ENCODE data around the gene ENDOD1. TPM values are rescaled to one million over a fixed set of nuclear protein-coding genes. Genes with fewer than 3 reads are reported as not detected.
"Not testable (repeated sequence)": the region's sequence is repeated elsewhere in the genome, so short reads cannot be mapped to it uniquely, and the experiment has no call there.

Gene ENDOD1
- total RNA-seq, 2 experiments from 2014 or later = 3.8 to 4.4 TPM

GRCh38 chr11:95135880-95136279 lies 46.2 kb downstream of the ENDOD1 start:
- DNase-seq (no peak), ATAC-seq (ENCODE audit: poor library complexity) (no peak)
- no peaks in the 10 kb centered on the region for H3K4me1 ChIP-seq (ENCODE audit: insufficient read depth, low read length)
- Mint-ChIP-seq H3K4me3 (no peak overlapping the region), H3K27ac (no peak overlapping the region), H3K27me3 (no peaks in the 10 kb centered on the region), H3K9me3 (peaks cover 3% of the 10 kb centered on the region), H3K36me3 (ENCODE audit: low read depth) (no peaks in the 10 kb centered on the region), H3K4me1 (ENCODE audit: low read depth) (no peaks in the 10 kb centered on the region)
- H3K36me3 ChIP-seq (ENCODE audit: insufficient read depth, low read length) = no peaks in the 10 kb centered on the region
- no peaks in the 10 kb centered on the region for H3K9me3 ChIP-seq (ENCODE audit: control insufficient read depth in 1 of 2, insufficient read depth in 1 of 2, low read length in 2 of 2)
- POLR2A ChIA-PET = no interaction called here
- TF ChIP-seq CTCF (IDR thresholded peaks at IDR 0.05) = no peak
- CTCF ChIA-PET = interaction anchor here (0.6 kb wide), 1 partner anchor 218 kb away, joined by 4 read pairs; no protein-coding TSS in a partner anchor
- H3K27me3 ChIP-seq (ENCODE audit: control insufficient read depth in 1 of 2, insufficient read depth in 2 of 2, low read length in 2 of 2) = no peaks in the 10 kb centered on the region
- no peak overlapping the region for H3K27ac ChIP-seq (ENCODE audit: low read depth in 1 of 2, low read length in 2 of 2)
- no peak overlapping the region for H3K4me3 ChIP-seq (ENCODE audit: low read length)
- intact Hi-C loops (cut with DNase I, micrococcal nuclease) = no loop called here

GRCh38 chr11:95136747-95137146 lies 47.1 kb downstream of the ENDOD1 start:
- intact Hi-C loops (cut with DNase I, micrococcal nuclease); H3K27me3 Mint-ChIP-seq; DNase-seq; H3K27ac ChIP-seq (ENCODE audit: low read depth in 1 of 2, low read length in 2 of 2); H3K36me3 Mint-ChIP-seq (ENCODE audit: low read depth); H3K36me3 ChIP-seq (ENCODE audit: insufficient read depth, low read length); H3K4me3 Mint-ChIP-seq; H3K27me3 ChIP-seq (ENCODE audit: control insufficient read depth in 1 of 2, insufficient read depth in 2 of 2, low read length in 2 of 2); ATAC-seq (ENCODE audit: poor library complexity); H3K4me3 ChIP-seq (ENCODE audit: low read length); H3K9me3 Mint-ChIP-seq; H3K4me1 Mint-ChIP-seq (ENCODE audit: low read depth); H3K4me1 ChIP-seq (ENCODE audit: insufficient read depth, low read length); H3K27ac Mint-ChIP-seq; H3K9me3 ChIP-seq (ENCODE audit: control insufficient read depth in 1 of 2, insufficient read depth in 1 of 2, low read length in 2 of 2): not testable (repeated sequence)
- POLR2A ChIA-PET = interaction anchor here (2.2 kb wide), 1 partner anchor 70 kb away, joined by 6 read pairs; the partner anchor contains the start of gene SRSF8
- CTCF ChIA-PET = interaction anchor here (1.2 to 1.4 kb wide), 2 partner anchors 44 to 569 kb away, joined by 3 to 4 read pairs; no protein-coding TSS in a partner anchor

- Histone ChIP-seq H3K4me3 (ENCODE audit: low read length) (no peak overlapping the region), H3K27ac (ENCODE audit: low read depth in 1 of 2, low read length in 2 of 2) (no peak overlapping the region), H3K9me3 (ENCODE audit: control insufficient read depth in 1 of 2, insufficient read depth in 1 of 2, low read length in 2 of 2) (no peaks in the 10 kb centered on the region), H3K4me1 (ENCODE audit: insufficient read depth, low read length) (no peaks in the 10 kb centered on the region), H3K27me3 (ENCODE audit: control insufficient read depth in 1 of 2, insufficient read depth in 2 of 2, low read length in 2 of 2) (no peaks in the 10 kb centered on the region), H3K36me3 (ENCODE audit: insufficient read depth, low read length) (no peaks in the 10 kb centered on the region)
- H3K9me3 Mint-ChIP-seq = peaks cover 3% of the 10 kb centered on the region
- TF ChIP-seq CTCF (IDR thresholded peaks at IDR 0.05) = no peak
- H3K27ac Mint-ChIP-seq = no peak overlapping the region
- H3K4me3 Mint-ChIP-seq = no peak overlapping the region
- H3K4me1 Mint-ChIP-seq (ENCODE audit: low read depth) = no peaks in the 10 kb centered on the region
- ChIA-PET POLR2A (interaction anchor here (0.7 to 2.2 kb wide), 3 partner anchors 13 to 70 kb away, joined by 3 to 6 read pairs (median 4); partner anchors contain the start of gene SRSF8), CTCF (interaction anchor here (1.2 to 1.4 kb wide), 2 partner anchors 44 to 568 kb away, joined by 3 to 4 read pairs; no protein-coding TSS in a partner anchor)
- ATAC-seq (ENCODE audit: poor library complexity) = no peak
- H3K27me3 Mint-ChIP-seq = no peaks in the 10 kb centered on the region
- DNase-seq = no peak
- intact Hi-C loops (cut with DNase I, micrococcal nuclease) = no loop called here
- no peaks in the 10 kb centered on the region for H3K36me3 Mint-ChIP-seq (ENCODE audit: low read depth)
These were observed 47.7 kb downstream of the ENDOD1 start for GRCh38 chr11:95137299-95137698.

- Mint-ChIP-seq H3K4me1 (ENCODE audit: low read depth) (no peaks in the 10 kb centered on the region), H3K27ac (no peak overlapping the region), H3K27me3 (peaks cover 8% of the 10 kb centered on the region), H3K36me3 (ENCODE audit: low read depth) (no peaks in the 10 kb centered on the region), H3K9me3 (peaks cover 3% of the 10 kb centered on the region), H3K4me3 (no peak overlapping the region)
- DNase-seq = no peak
- CTCF ChIA-PET = interaction anchor here (1.2 kb wide), 1 partner anchor 13 kb away, joined by 4 read pairs; no protein-coding TSS in a partner anchor
- POLR2A ChIA-PET = interaction anchor here (2.2 kb wide), 1 partner anchor 71 kb away, joined by 6 read pairs; the partner anchor contains the start of gene SRSF8
- Histone ChIP-seq H3K27me3 (ENCODE audit: control insufficient read depth in 1 of 2, insufficient read depth in 2 of 2, low read length in 2 of 2) (no peaks in the 10 kb centered on the region), H3K36me3 (ENCODE audit: insufficient read depth, low read length) (no peaks in the 10 kb centered on the region), H3K4me1 (ENCODE audit: insufficient read depth, low read length) (no peaks in the 10 kb centered on the region), H3K9me3 (ENCODE audit: control insufficient read depth in 1 of 2, insufficient read depth in 1 of 2, low read length in 2 of 2) (no peaks in the 10 kb centered on the region), H3K4me3 (ENCODE audit: low read length) (no peak overlapping the region), H3K27ac (ENCODE audit: low read depth in 1 of 2, low read length in 2 of 2) (no peak overlapping the region)
- intact Hi-C loops (cut with DNase I, micrococcal nuclease) = no loop called here
- ATAC-seq (ENCODE audit: poor library complexity) = peak; percentile 54
- TF ChIP-seq CTCF (IDR thresholded peaks at IDR 0.05) = no peak
These were observed 48.8 kb downstream of the ENDOD1 start for GRCh38 chr11:95138448-95138847.
